GM21390 (cell line): ENCODE data around the gene ST6GAL1.
A peak's percentile ranks its signal among the peaks of the same experiment; 100 is the strongest.
"Not testable (repeated sequence)": the region's sequence is repeated elsewhere in the genome, so short reads cannot be mapped to it uniquely, and the experiment has no call there.

Source experiments
- ATAC-seq: cut with Tn5 transposase; IDR thresholded peaks from one replicate; pipeline ENCODE4 v1.9.1; 2021; ENCODE audit not compliant: unreplicated experiment

Gene ST6GAL1

GRCh38 chr3:186991470-186991869 is 61.1 kb downstream of the ST6GAL1 start:
- no peak for ATAC-seq

- ATAC-seq: not testable (repeated sequence)
Measured at GRCh38 chr3:186992096-186992495, 61.8 kb downstream of the ST6GAL1 start.

- no peak for ATAC-seq
Measured at GRCh38 chr3:186993210-186993782, 63.0 kb downstream of the ST6GAL1 start.

GRCh38 chr3:186994000-186994955 is 64.0 kb downstream of the ST6GAL1 start:
- ATAC-seq: no peak

GRCh38 chr3:186996356-186996755 is 66.0 kb downstream of the ST6GAL1 start:
- no peak for ATAC-seq

- ATAC-seq: no peak
Measured at GRCh38 chr3:186997061-186997460, 66.7 kb downstream of the ST6GAL1 start.

- no peak for ATAC-seq
Measured at GRCh38 chr3:186997473-186997939, 67.2 kb downstream of the ST6GAL1 start.

GRCh38 chr3:186998937-186999368 is 68.6 kb downstream of the ST6GAL1 start:
- no peak for ATAC-seq

GRCh38 chr3:187000711-187001151 is 70.4 kb downstream of the ST6GAL1 start:
- peak; percentile 72 for ATAC-seq

- ATAC-seq: no peak
Measured at GRCh38 chr3:187002915-187003314, 72.6 kb downstream of the ST6GAL1 start.

- ATAC-seq: no peak
Measured at GRCh38 chr3:187005827-187006481, 75.6 kb downstream of the ST6GAL1 start.

GRCh38 chr3:187006864-187007630 is 76.7 kb downstream of the ST6GAL1 start:
- no peak for ATAC-seq

- not testable (repeated sequence) for ATAC-seq
Measured at GRCh38 chr3:187010382-187010781, 80.1 kb downstream of the ST6GAL1 start.

GRCh38 chr3:187011915-187012314 is 81.6 kb downstream of the ST6GAL1 start:
- peak; percentile 44 for ATAC-seq

GRCh38 chr3:187012609-187013051 is 82.3 kb downstream of the ST6GAL1 start:
- ATAC-seq: peak; percentile 22

GRCh38 chr3:187013159-187013716 is 82.9 kb downstream of the ST6GAL1 start:
- ATAC-seq: no peak

GRCh38 chr3:187014417-187014864 is 84.1 kb downstream of the ST6GAL1 start:
- no peak for ATAC-seq

GRCh38 chr3:187015903-187016638 is 85.7 kb downstream of the ST6GAL1 start:
- peak; percentile 62 for ATAC-seq

- ATAC-seq: no peak
Measured at GRCh38 chr3:187016639-187017345, 86.5 kb downstream of the ST6GAL1 start.
